HG02571 (cell line): ENCODE data around the gene TARS3.
"Not testable (repeated sequence)": the region's sequence is repeated elsewhere in the genome, so short reads cannot be mapped to it uniquely, and the experiment has no call there.

Experiments
- ATAC-seq: cut with Tn5 transposase; IDR thresholded peaks from one replicate; pipeline ENCODE4 v1.9.1; 2021; ENCODE audit warnings: mild to moderate bottlenecking, moderate library complexity; ENCODE audit not compliant: unreplicated experiment

The TARS3 gene

DNA sequence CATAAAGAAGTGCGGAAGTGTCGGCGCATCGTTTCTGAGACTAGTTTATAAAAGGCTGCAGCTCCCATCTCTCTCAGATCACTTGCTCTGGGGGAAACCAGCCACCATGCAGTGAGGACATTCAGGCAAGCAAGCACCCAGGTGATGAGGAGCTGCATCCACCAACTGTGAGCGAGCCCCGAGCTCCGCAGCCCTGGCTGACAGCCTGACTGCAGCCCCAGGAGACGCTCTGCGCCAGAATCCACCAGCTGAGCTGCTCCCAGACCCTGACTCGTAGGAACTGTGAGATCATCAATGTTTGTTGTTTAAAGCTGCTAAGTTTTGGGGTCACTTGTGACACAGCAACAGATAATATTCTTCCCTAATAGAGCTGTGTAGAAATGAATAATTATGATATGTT lies 67.1 kb downstream of the TARS3 start:
- no peak for ATAC-seq

DNA sequence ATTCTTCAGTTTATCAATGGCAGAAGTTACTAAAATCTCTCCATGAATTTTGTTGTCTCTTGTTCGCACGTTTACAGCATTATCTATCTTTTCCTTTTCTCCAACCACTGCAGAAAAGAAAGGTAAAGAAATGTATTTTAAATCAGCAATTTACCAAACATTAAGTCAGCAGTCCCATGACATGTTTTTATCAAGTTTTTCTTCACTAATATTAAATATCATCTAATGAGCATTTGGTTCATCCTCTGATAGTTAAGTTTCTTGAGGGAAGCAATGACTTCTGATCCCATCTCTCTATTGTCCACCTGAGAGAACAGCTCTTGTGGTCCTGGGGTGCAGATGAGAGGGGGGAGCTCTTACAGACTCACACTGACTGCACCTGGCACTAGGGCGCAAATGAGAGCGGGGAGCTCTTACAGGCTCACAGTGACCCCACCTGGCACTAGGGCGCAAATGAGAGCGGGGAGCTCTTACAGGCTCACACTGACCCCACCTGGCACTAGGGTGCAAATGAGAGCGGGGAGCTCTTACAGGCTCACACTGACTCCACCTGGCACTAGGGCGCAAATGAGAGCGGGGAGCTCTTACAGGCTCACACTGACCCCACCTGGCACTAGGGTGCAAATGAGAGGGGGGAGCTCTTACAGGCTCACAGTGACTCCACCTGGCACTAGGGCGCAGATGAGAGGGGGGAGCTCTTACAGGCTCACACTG lies 69.5 kb downstream of the TARS3 start:
- not testable (repeated sequence) for ATAC-seq

DNA sequence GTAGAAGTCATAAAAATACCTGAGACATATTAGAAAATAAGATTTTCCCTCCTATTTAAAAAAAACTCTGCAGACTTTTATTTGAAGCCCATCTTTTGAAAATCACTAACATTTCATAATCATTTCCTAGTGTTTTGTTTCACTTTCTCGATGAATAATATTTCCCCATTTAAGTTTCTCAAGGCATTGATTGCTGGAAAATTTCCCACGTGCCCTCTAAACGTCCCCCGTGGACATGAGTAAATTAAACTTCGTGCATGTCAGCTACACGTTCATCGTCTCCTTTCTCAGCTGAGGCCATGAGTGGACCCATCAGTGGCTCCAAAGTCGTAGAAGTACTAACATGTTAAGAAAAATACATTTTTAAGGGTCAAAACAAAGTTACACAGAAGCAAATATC lies 70.1 kb downstream of the TARS3 start:
- ATAC-seq, result no peak

DNA sequence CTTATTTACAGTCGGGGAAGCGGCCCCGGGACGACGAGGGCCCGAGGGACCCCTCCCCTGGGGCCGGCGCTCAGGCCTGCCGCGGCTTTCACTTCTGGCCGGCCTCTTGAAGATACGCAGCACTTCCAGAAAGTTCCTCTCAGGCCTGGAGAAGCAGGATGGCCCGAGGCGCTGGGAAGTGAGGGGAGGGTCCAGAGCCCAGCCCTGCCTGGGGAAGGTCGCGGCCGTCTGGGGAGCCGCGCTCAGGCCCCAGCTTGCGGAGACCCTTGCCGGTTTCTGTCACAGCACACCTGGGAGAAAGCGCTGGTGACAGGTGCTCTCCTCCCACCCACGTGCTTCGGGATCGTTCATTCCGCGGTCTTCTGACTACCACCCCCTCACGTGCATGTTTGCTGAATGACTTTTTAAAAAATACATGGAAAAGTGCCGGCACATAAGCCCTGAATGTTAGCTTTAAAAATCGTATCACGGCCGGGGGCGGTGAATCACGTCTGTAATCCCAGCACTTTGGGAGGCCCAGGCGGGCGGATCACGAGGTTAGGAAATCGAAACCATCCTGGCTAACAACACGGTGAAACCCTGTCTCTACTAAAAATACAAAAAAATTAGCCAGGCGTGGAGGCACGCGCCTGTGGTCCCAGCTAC lies 71.4 kb downstream of the TARS3 start:
- no peak for ATAC-seq

DNA sequence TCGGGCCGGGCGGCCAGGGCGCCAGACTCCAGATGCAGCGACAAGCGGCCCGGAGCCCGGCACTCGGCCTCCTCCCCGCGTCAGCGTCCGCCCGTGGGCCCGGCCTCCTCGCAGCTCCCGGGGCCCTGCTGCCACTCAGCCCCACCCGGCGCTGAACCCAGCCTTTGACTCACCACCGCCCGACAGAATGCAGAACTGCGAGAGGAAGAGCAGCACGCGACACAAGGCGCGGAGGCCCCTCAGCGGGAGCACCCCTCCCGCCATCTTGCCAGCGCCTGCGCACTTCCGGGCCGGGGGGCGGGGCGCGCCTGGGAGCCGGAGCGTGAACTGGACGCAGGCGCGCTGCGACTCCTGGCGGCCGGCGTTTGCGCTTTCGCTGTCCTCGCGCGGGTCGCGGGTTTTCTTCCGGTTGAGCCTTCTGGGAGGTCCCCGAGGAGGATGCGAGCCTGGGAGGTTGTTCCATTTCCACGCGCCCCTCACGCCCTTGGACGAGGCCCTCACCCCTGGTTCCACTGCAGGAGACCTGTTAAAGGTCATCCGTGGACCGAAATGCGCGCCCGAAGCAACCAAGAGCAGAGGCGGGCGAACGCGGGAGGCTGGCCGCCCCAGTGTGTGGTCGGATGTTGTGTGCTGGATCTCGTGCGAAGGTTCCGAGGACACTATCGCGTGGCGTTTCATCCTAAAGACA lies 72.0 kb downstream of the TARS3 start, which contains the start of gene TM2D3:
TSS of gene TM2D3 (minus strand) at position 284 of the 688 bp plus-strand sequence. CDS start at position 264, 20 bp downstream.
- peak; percentile 80 for ATAC-seq

DNA sequence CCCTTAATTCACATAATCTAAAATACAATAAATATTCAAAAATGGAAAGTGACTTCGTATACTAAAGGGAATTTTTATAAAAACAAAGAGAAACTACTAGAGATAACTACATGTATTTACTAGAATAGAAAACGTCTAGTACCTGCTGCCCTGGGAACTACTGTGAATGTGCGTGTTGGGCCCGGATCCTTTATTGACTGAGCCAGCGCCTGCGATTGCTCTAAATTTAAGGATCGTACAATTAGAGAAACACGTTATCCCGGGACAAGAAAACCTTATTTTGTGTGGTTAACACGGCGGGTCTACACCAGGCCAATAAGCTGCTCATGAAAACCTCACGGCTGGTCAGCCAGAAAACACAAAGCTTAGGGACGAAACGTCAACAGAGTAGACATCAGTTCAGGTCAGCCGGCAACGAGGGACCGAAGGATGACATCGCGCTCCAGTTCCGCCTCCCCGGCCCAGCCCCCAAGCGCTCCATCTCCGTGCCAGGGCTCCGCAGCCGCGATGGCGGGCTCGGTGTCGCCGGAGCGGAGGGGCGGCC lies 72.6 kb downstream of the TARS3 start:
- peak; percentile 50 for ATAC-seq

DNA sequence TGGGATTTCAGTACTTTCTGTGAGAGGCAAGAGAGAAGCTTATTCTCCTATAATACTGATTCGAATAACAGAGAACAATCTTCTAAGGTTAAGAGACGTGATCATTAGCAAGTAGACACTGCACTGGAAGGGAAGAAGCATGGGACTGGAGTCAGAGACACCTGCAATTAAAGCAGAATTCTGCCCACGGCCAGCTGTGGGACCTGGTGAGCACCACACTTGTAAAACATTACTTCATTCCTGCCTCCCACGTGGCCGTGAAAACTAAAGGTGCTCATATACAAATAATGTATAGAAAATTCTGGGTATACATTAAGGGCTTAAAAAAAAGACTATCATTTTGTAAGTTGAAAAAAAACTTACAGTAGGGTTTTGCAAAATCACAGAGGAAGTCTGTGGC lies 74.1 kb downstream of the TARS3 start:
- ATAC-seq, result no peak

DNA sequence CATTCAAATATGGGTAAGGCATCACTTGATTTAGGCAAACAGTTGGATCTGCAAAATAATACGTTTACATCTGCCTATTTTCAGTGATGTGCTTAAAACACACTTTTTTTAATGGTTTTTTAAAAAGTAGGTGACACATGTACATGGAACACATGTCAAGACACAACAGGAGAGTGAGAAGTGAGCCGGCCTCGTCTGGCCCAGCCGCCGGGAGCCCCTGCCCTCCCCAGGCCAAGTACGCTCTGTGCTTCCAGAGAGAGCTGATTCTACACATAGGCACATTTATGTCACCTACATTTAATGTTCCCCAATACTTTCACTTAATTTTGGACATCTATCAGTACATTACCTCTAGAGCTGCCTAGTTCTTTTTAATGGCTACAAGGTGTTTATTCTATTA lies 75.9 kb downstream of the TARS3 start:
- ATAC-seq, result no peak

DNA sequence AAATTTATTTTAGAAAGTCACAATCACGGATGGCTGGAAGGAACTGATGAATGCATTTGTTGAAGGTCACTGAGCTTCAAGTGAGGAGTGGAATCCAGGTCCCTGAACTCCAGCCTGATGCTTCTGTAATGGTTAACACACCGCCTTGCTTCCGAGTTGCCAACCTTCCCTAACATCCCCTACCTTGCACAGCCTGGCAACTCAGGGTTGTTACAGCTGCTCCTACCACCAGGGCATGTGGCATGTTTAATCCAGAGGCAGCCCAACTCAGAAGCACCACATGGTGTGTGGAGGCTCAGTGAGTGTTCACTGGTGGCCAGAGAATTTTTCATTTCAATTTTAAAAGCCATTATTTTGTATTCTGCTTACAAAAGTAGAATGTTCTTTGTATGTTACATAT lies 77.0 kb downstream of the TARS3 start:
- no peak for ATAC-seq

DNA sequence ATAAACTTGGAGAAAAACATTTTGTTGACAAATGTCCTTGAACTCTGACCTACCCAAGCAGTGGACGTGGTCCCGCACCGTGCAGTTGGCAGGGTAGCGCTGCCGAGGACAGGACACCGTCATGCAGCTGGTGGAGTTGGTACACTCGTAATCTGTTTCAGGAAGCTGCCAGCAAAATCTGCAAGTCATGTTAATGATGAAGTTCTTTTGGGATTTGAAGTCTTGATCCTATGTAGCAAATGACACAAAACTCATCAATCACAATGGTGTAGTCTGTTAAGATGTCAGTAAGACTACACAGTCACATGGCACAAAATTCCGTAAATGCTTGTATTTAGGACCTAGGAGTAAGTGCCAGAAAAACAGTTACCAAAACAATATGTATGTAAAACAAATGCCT lies 77.6 kb downstream of the TARS3 start:
- no peak for ATAC-seq

DNA sequence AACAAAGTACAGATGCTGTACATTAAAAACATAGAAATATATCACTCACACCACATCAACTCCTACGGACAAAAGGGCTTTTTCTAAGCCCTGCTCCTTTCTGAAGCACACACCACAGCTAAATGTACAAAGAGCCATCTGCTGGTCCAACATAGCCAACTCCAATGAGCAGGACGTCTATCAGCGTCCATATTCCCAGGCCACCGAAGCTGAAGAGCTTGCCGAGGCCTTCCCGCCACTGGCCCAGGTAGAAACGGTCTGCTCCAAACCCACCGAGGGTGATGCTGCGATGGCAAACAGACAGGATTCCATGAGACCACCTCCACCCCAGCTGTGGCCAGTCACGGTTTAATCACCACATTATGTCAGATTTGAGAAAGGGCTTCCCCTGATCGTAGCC lies 81.9 kb downstream of the TARS3 start:
- ATAC-seq, result no peak

DNA sequence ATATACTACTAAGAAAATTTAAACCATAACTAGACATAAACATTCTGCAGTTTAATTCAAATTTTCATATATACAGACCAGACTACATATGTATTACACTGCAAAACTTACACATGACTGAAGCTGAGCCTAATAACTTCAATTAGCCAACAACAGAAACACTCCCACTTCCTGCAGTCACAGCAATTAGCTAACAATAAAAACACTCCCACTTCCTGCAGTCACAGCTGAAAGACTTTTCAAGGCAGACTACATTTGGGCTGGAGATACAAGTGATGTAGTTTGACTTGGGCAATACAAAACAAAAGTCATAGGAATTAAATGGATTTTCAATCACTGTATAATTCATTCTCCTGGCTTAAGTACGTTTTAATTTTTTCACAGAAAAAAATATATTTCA lies 82.4 kb downstream of the TARS3 start:
- no peak for ATAC-seq

DNA sequence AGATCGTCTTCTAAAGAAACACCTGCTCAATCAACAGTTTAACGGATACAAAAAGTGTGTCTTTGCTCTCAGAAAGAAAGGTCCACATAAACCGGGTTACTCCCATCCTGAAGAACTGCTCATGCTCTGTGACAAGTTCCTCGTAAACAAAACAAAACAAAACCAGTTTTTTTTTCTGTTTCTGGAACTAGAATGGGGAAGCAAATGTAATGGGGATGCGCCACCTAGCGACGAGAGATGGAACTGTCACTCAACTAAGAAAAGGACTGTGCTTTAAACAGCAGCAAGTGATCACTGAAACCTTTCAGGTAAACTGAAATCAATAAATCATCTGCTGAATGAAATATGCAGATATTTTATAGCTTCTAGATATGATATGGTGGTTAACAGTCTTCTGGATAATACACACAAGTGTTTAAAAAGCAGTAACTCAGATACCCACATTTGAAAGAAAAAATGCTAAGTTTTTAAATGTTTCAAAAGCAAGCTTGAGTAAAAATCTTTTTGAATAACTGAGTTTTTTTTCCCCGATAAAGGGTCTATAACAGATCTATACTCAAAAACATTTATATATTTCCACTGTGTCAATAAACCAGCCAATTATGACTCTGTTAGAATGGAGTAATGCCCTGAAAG lies 83.0 kb downstream of the TARS3 start:
- peak; percentile 50 for ATAC-seq

DNA sequence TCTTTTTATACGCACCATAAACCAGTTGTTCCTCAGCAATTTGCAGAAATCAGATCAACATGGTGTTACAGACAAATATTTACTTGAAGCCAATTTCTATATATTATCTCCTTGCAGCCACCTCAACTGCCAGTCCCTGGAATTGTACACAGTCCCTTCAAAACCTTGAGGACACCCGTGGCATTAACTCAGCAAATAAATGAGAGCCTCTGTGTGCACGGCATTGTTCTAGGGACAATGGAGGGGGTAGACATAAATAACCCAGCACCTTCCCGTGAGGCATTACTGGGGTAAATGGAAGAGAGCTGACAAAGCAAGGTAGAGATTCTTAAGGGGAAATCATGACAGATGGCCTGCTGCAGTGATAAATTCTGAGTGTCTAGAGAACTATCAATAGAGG lies 84.6 kb downstream of the TARS3 start:
- ATAC-seq, result no peak

DNA sequence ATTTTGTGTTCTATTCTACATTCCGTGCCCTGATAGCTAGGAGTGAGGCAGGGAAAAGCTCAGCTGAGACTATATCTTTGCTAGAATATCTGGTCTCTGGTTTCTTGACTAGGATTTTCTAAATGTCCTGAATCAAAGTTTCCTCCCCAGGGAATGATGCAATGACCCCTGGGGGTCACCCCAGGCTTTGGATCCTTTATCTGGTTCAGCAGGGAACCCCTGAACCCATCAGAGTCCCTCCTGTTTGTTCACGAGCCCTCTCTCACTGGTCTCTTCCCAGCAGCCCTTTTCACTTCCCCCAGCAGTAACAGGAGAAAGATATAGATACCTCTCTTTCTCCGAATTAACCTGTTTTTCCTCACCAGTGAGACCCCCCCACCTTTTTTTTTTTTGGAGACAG lies 86.4 kb downstream of the TARS3 start:
- no peak for ATAC-seq

DNA sequence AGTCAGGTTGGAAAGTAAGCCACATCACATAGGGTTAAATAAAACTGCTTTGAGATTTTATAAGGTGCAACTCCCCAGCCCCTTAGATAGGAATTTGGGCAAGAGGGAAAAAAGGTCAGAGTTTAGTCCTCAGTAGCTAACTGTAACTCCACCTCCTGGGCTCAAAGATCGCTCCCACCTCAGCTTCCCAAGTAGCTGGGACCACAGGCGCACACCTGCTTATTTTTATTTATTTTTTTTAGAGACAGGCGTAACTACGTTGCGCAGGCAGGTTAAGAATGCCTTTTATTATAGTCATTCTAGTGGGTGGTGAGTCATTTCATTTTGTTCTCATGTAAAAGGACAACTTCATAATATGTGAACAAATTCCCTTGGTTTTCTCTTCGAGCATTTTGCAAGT lies 86.8 kb downstream of the TARS3 start:
- ATAC-seq, result no peak

DNA sequence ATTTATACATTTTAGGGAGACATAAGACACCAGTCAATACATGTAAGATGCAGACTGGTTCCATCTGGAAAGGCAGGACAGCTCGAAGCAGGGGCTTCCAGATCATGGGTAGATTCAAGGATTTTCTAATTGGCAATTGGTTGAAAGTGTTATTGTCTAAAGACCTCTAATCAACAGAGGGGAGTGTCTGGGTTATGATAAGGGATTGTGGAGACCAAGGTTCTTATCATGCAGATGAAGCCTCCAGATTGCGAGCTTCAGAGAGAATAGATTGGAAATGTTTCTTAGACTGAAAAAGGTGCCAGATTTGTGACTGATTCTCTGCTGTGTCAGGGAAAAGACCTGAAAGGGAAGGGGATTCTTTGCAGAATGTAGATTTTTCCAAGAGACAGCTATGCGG lies 87.2 kb downstream of the TARS3 start:
- ATAC-seq, result no peak

DNA sequence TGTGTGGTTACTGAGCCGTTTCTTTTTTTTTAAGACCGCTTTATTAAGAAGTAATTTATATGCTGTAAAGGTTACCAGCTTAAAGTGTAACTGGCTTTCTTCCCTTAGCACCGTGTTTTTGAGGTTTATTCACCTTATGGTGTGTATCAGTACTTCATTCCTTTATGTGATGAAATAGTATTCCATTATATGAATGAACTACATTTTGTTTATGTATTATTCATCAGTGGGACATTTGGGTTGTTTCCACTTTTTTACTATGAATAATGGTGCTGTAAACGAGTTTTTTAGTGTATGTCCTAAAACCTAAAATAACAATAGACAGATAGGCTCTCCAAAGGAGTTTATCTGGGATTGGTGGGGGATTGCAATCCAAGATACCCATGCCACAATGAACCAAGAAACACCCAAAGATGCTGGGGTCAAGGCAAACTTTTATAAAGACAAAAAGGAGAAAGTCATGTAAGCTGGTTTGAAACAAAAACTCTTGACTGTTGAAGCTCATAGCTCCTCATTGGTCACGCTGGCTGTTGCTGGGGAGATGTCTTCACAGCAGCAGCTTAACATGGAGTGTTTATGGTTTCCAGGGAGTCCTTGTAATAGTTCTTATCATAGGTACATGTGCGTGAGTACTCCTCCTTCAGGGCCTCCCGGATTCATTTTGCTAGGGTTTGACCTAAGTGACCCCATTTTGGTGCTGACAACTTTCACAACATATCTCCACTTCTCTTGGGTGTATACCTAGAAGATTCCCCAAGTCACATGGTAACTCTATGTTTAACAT lies 88.1 kb downstream of the TARS3 start:
- no peak for ATAC-seq

DNA sequence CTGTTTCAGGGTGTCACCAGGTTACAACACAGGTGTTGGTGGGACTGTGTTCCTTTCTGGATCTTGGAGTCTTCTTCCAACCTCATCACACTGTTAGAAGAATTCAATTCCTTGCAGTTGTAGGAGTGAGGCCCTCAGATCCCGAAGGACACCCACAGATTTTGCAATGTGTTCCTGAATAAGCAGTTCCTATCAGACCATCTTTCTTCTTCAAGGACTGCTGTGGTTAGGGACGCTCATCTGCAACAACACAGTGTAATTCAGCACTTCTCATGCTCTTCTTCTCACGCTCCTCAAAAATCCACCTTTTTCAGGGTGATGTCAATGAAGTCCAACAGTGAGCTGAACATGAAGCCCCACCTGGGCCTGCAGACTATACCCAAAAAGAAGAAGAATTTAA lies 90.9 kb downstream of the TARS3 start:
- no peak for ATAC-seq

DNA sequence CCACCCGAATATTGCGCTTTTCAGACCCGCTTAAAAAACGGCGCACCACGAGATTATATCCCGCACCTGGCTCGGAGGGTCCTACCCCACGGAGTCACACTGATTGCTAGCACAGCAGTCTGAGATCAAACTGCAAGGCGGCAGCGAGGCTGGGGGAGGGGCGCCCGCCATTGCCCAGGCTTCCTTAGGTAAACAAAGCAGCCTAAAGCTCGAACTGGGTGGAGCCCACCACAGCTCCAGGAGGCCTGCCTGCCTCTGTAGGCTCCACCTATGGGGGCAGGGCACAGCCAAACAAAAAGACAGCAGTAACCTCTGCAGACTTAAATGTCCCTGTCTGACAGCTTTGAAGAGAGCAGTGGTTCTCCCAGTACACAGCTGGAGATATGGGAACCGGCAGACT lies 97.5 kb downstream of the TARS3 start:
- ATAC-seq, result not testable (repeated sequence)

DNA sequence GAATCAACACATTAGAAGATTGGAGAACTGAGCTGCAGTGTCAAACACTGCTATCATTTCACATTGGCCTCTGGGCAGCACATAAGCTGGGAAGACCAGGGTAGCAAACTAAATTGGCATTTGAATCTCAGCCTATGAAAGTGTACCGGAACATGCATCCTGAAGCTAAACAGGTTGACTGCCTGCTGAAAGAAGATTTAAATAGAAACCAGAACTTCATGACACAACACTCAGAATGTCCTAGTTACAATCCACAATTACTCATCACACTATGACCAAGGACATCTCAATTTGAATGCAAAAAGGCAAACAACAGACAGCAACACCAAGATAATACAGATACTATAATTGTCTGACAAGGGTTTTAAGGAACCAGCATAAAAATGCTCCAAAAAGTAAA lies 98.3 kb downstream of the TARS3 start:
- ATAC-seq, result no peak
